Measurements from ENCODE around the gene GJA9. TPM values are rescaled to one million over a fixed set of nuclear protein-coding genes. Genes with fewer than 3 reads are reported as not detected.
"Not testable (repeated sequence)": the region's sequence is repeated elsewhere in the genome, so short reads cannot be mapped to it uniquely, and the experiment has no call there.

Gene GJA9
- total and polyA plus RNA-seq, 2 of the 8 experiments (the other 6 are each of a cell fraction or from before 2014, with no cell fraction given): not detected

DNA sequence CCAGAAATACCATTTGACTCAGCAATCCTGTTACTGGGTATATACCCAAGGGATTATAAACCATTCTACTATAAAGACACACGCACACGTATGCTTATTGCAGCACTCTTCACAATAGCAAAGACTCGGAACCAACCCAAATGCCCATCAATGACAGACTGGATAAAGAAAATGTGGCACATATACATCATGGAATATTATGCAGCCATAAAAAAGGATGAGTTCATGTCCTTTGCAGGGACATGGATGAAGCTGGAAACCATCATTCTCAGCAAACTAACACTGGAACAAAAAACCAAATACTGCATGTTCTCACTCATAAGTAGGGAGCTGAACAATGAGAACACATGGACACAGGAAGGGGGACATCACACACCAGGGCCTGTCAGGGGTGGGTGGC is 36.3 kb downstream of the GJA9 start:
- ChIA-PET POLR2A (ENCODE audit: partially characterized antibody) (interaction anchor here (1.6 kb wide), 1 partner anchor 10 kb away, joined by 3 read pairs; no protein-coding TSS in a partner anchor), CTCF (ENCODE audit: partially characterized antibody) (interaction anchor here (0.7 to 3.8 kb wide), 2 partner anchors 10 to 817 kb away, joined by 3 to 16 read pairs; no protein-coding TSS in a partner anchor)
- H3K4ac ChIP-seq (replicated peaks; ENCODE audit: insufficient read length, low read depth, low read length); H2BK12ac ChIP-seq (ENCODE audit: low read depth, low read length); H3K23me2 ChIP-seq (ENCODE audit: low read depth, low read length); H3K4me2 ChIP-seq (ENCODE audit: insufficient read depth in 1 of 2, low read depth in 2 of 2, low read length in 2 of 2); H2AK5ac ChIP-seq (ENCODE audit: low read depth, low read length); H2AFZ ChIP-seq (ENCODE audit: low read length); H2BK20ac ChIP-seq (ENCODE audit: low read length); H4K5ac ChIP-seq (ENCODE audit: insufficient read length, low read depth, low read length); H3K23ac ChIP-seq (ENCODE audit: insufficient read length); H3K9me3 ChIP-seq (ENCODE audit: insufficient read depth in 2 of 2, low read depth in 1 of 2, low read length in 1 of 2); H3K9ac ChIP-seq (replicated peaks in 1 of 4; ENCODE audit: extremely low read depth in 1 of 4, low read depth in 3 of 4, low read length in 3 of 4); H3K4me1 ChIP-seq (replicated peaks in 1 of 4; ENCODE audit: control insufficient read depth in 3 of 4, insufficient read depth in 4 of 4, low read length in 3 of 4); H2BK120ac ChIP-seq (replicated peaks; ENCODE audit: low read depth, low read length); H3K79me1 ChIP-seq (ENCODE audit: low read depth, low read length); H4K91ac ChIP-seq (replicated peaks; ENCODE audit: insufficient read length, low read length); H3K79me2 ChIP-seq (ENCODE audit: control insufficient read depth in 1 of 2, insufficient read depth in 2 of 2, low read length in 2 of 2); H2BK15ac ChIP-seq (ENCODE audit: low read length); H4K8ac ChIP-seq (ENCODE audit: extremely low read depth, insufficient read depth, low read length); FAIRE-seq; H3K18ac ChIP-seq (ENCODE audit: extremely low read depth, low read length); H4K20me1 ChIP-seq (replicated peaks in 1 of 2; ENCODE audit: control insufficient read depth in 1 of 2, insufficient read depth in 2 of 2, low read length in 2 of 2); H3K56ac ChIP-seq (replicated peaks; ENCODE audit: insufficient read length, low read depth, low read length); H3K14ac ChIP-seq (ENCODE audit: insufficient read length); H3K27ac ChIP-seq (ENCODE audit: low read depth, low read length); H3K27me3 ChIP-seq (replicated peaks in 1 of 4; ENCODE audit: control insufficient read depth in 3 of 4, extremely low read depth in 1 of 4, insufficient read depth in 3 of 4, low read length in 3 of 4); H3K4me3 ChIP-seq (ENCODE audit: extremely low read depth in 1 of 4, insufficient read depth in 2 of 4, low read depth in 3 of 4, low read length in 4 of 4); H2BK5ac ChIP-seq (ENCODE audit: low read depth, low read length); DNase-seq (ENCODE audit: low read depth in 1 of 2, low spot score in 2 of 2): not testable (repeated sequence)
- WGBS, 2 experiments (ENCODE audit: extremely low coverage in 1 of 2, insufficient coverage in 1 of 2, insufficient read length in 1 of 2, insufficient replicate concordance in 2 of 2, low coverage in 1 of 2, low lambda C conversion rate in 2 of 2, missing lambda C conversion rate in 1 of 2): 100% methylated on average over 3 of the region's 3 CpGs; no CpG with 5 or more reads in 1 of the 2 experiments
- peaks cover 0 to 30% (median 11%) of the 10 kb centered on the region in 4 experiments; a peak in 5 of 8 replicates for H3K36me3 ChIP-seq (ENCODE audit: control insufficient read depth in 2 of 4, insufficient read depth in 4 of 4, low read length in 3 of 4)
